GM19240 (cell line): ENCODE results near the gene VPS33A.
"Not testable (repeated sequence)": the region's sequence is repeated elsewhere in the genome, so short reads cannot be mapped to it uniquely, and the experiment has no call there.

Source experiments
- DNase-seq: peaks from one replicate; pipeline ENCODE4 v3.0.0; 2011; ENCODE audit warnings: low spot score; ENCODE audit not compliant: insufficient read length

VPS33A gene

GRCh38 chr12:122205053-122205925 lies 61.0 kb downstream of the VPS33A start:
- no peak for DNase-seq

- DNase-seq = no peak
These were observed 61.9 kb downstream of the VPS33A start for GRCh38 chr12:122204167-122205052.

- no peak for DNase-seq
These were observed 62.8 kb downstream of the VPS33A start, which contains the start of gene B3GNT4 for GRCh38 chr12:122203301-122204166. TSS of gene B3GNT4 (plus strand) at chr12:122203709. CDS start at chr12:122204619, 910 bp downstream.

- not testable (repeated sequence) for DNase-seq
These were observed 63.5 kb downstream of the VPS33A start for GRCh38 chr12:122202811-122203210.

- no peak for DNase-seq
These were observed 64.3 kb downstream of the VPS33A start for GRCh38 chr12:122202017-122202416.

GRCh38 chr12:122201381-122201780 lies 64.9 kb downstream of the VPS33A start:
- DNase-seq = no peak

GRCh38 chr12:122200541-122201175 lies 65.6 kb downstream of the VPS33A start:
- no peak for DNase-seq

GRCh38 chr12:122199484-122200355 lies 66.6 kb downstream of the VPS33A start:
- no peak for DNase-seq

- no peak for DNase-seq
These were observed 68.7 kb downstream of the VPS33A start for GRCh38 chr12:122197612-122197966.

GRCh38 chr12:122195405-122195804 lies 70.9 kb downstream of the VPS33A start:
- DNase-seq = no peak

GRCh38 chr12:122194804-122195203 lies 71.5 kb downstream of the VPS33A start:
- no peak for DNase-seq

GRCh38 chr12:122192441-122192840 lies 73.9 kb downstream of the VPS33A start:
- no peak for DNase-seq

GRCh38 chr12:122190842-122191668 lies 75.2 kb downstream of the VPS33A start:
- DNase-seq = peak; percentile 62

GRCh38 chr12:122189626-122190475 lies 76.4 kb downstream of the VPS33A start:
- DNase-seq = no peak

- no peak for DNase-seq
These were observed 78.8 kb downstream of the VPS33A start for GRCh38 chr12:122187466-122187865.

GRCh38 chr12:122185494-122186082 lies 80.7 kb downstream of the VPS33A start:
- DNase-seq = no peak

GRCh38 chr12:122185079-122185478 lies 81.2 kb downstream of the VPS33A start:
- no peak for DNase-seq

GRCh38 chr12:122184517-122184916 lies 81.8 kb downstream of the VPS33A start:
- no peak for DNase-seq
